H9 (cell line): ENCODE data around the gene GCK. TPM values are rescaled to one million over a fixed set of nuclear protein-coding genes. Genes with fewer than 3 reads are reported as not detected.

Experiments
- DNase-seq: peaks from one replicate; pipeline ENCODE4 v3.0.0-alpha.2; 2017
- H2AFZ ChIP-seq: one replicate; pipeline ENCODE4 v1.6.1; 2013; ENCODE audit warnings: mild to moderate bottlenecking, low read length, control low read depth, moderate library complexity
- H2AK5ac ChIP-seq: 2 replicates; pipeline ENCODE4 v1.6.1; 2013; ENCODE audit warnings: low read length, control low read depth, mixed read lengths; ENCODE audit not compliant: insufficient read length
- H2BK120ac ChIP-seq: one replicate; pipeline ENCODE4 v1.6.1; 2013; ENCODE audit warnings: low read depth, mild to moderate bottlenecking, low read length, control low read depth, inconsistent platforms; ENCODE audit not compliant: poor library complexity, severe bottlenecking
- H2BK12ac ChIP-seq: 2 replicates; pipeline ENCODE4 v1.6.1; 2013; ENCODE audit warnings: low read length, control low read depth, mixed read lengths, low read depth; ENCODE audit not compliant: insufficient read length
- H2BK15ac ChIP-seq: 2 replicates; pipeline ENCODE4 v1.6.1; 2013; ENCODE audit warnings: low read depth, low read length, control low read depth
- H2BK20ac ChIP-seq: one replicate; pipeline ENCODE4 v1.6.1; 2013; ENCODE audit warnings: low read depth, mild to moderate bottlenecking, low read length, control low read depth, inconsistent platforms; ENCODE audit not compliant: poor library complexity, severe bottlenecking
- H2BK5ac ChIP-seq: 2 replicates; pipeline ENCODE4 v1.6.1; 2013; ENCODE audit warnings: low read length, control low read depth, mixed read lengths; ENCODE audit not compliant: insufficient read length
- H3K14ac ChIP-seq: 2 replicates; pipeline ENCODE4 v1.6.1; 2013; ENCODE audit warnings: low read length, control low read depth; ENCODE audit not compliant: insufficient read depth
- H3K18ac ChIP-seq: 2 replicates; pipeline ENCODE4 v1.6.1; 2013; ENCODE audit warnings: low read depth, mild to moderate bottlenecking, mixed read lengths, low read length, control low read depth; ENCODE audit not compliant: insufficient read length
- H3K23ac ChIP-seq: 2 replicates; pipeline ENCODE4 v1.6.1; 2013; ENCODE audit warnings: low read length, control low read depth, mixed read lengths, low read depth; ENCODE audit not compliant: insufficient read length
- H3K23me2 ChIP-seq: 2 replicates; pipeline ENCODE4 v1.6.1; 2013; ENCODE audit warnings: low read depth, mild to moderate bottlenecking, mixed read lengths, low read length, control low read depth; ENCODE audit not compliant: insufficient read length, poor library complexity, severe bottlenecking
- H3K27ac ChIP-seq: 2 replicates; pipeline ENCODE4 v1.5.1; 2013; ENCODE audit warnings: low read length, control low read depth, mixed read lengths, low read depth; ENCODE audit not compliant: insufficient read length
- H3K27me3 ChIP-seq: 2 replicates; pipeline ENCODE4 v1.6.1; 2013; ENCODE audit warnings: low read length, control low read depth, inconsistent platforms; ENCODE audit not compliant: insufficient read depth
- H3K4ac ChIP-seq: 2 replicates; pipeline ENCODE4 v1.6.1; 2013; ENCODE audit warnings: low read depth, mild to moderate bottlenecking, control low read depth, inconsistent platforms, low read length, moderate library complexity
- H3K4me1 ChIP-seq: 2 replicates; pipeline ENCODE4 v1.6.1; 2013; ENCODE audit warnings: low read length, control low read depth, inconsistent platforms; ENCODE audit not compliant: insufficient read depth
- H3K4me2 ChIP-seq: 2 replicates; pipeline ENCODE4 v1.6.1; 2013; ENCODE audit warnings: low read length, control low read depth, mixed read lengths; ENCODE audit not compliant: insufficient read length, insufficient read depth
- H3K56ac ChIP-seq: 2 replicates; pipeline ENCODE4 v1.6.1; 2013; ENCODE audit warnings: low read depth, mild to moderate bottlenecking, mixed read lengths, low read length, control low read depth; ENCODE audit not compliant: insufficient read length
- H3K79me1 ChIP-seq: 2 replicates; pipeline ENCODE4 v1.6.1; 2013; ENCODE audit warnings: low read depth, mild to moderate bottlenecking, moderate library complexity, low read length, control low read depth, inconsistent platforms; ENCODE audit not compliant: insufficient read depth, poor library complexity, severe bottlenecking
- H3K79me2 ChIP-seq: 2 replicates; pipeline ENCODE4 v1.6.1; 2013; ENCODE audit warnings: low read length, control low read depth, inconsistent platforms; ENCODE audit not compliant: insufficient read depth
- H3K9ac ChIP-seq: 2 replicates; pipeline ENCODE4 v1.6.1; 2013; ENCODE audit warnings: low read length, control low read depth, mixed read lengths; ENCODE audit not compliant: insufficient read length; ENCODE audit errors: extremely low read depth
- H3K9me3 ChIP-seq: one replicate; pipeline ENCODE4 v1.6.1; 2013; ENCODE audit warnings: low read depth, low read length, inconsistent platforms; ENCODE audit not compliant: control insufficient read depth
- H3T11ph ChIP-seq: one replicate; pipeline ENCODE4 v1.6.1; 2013; ENCODE audit warnings: mild to moderate bottlenecking, low read length, control low read depth, inconsistent platforms
- H4K20me1 ChIP-seq: one replicate; pipeline ENCODE4 v1.6.1; 2013; ENCODE audit not compliant: control insufficient read depth, insufficient read length, insufficient read depth
- H4K5ac ChIP-seq: 2 replicates; pipeline ENCODE4 v1.6.1; 2013; ENCODE audit warnings: low read depth, mild to moderate bottlenecking, mixed read lengths, low read length, control low read depth; ENCODE audit not compliant: insufficient read length
- H4K8ac ChIP-seq: replicated peaks from 2 replicates; pipeline ENCODE4 v1.6.1; 2013; ENCODE audit warnings: low read length, control low read depth, mixed read lengths, low read depth; ENCODE audit not compliant: insufficient read length
- H4K91ac ChIP-seq: 2 replicates; pipeline ENCODE4 v1.6.1; 2013; ENCODE audit warnings: low read depth, mild to moderate bottlenecking, moderate library complexity, mixed read lengths, low read length, control low read depth; ENCODE audit not compliant: insufficient read length
- H3K27ac Mint-ChIP-seq, 3 experiments: 2 replicates in 2 of 3; 3 replicates in 1 of 3; pipeline ENCODE4 v1.8.0; 2020 to 2021; ENCODE audit warnings: mixed read lengths in 3 of 3, mild to moderate bottlenecking in 1 of 3, moderate library complexity in 1 of 3
- H3K27me3 Mint-ChIP-seq: 2 replicates; pipeline ENCODE4 v1.8.0; 2021; ENCODE audit warnings: low read depth, mild to moderate bottlenecking, moderate library complexity, mixed read lengths
- H3K36me3 Mint-ChIP-seq, 3 experiments: 2 replicates in 2 of 3; 3 replicates in 1 of 3; pipeline ENCODE4 v1.8.0; 2020 to 2021; ENCODE audit warnings: low read depth in 3 of 3, mixed read lengths in 3 of 3; ENCODE audit not compliant: insufficient read depth in 1 of 3
- H3K4me1 Mint-ChIP-seq, 2 experiments: 2 replicates each; pipeline ENCODE4 v1.8.0; 2020; ENCODE audit warnings: mixed read lengths in 2 of 2
- H3K4me3 Mint-ChIP-seq, 2 experiments: 2 replicates in 1 of 2; 3 replicates in 1 of 2; pipeline ENCODE4 v1.8.0; 2020 to 2021; ENCODE audit warnings: mild to moderate bottlenecking in 2 of 2, mixed read lengths in 2 of 2, moderate library complexity in 1 of 2
- H3K9me3 Mint-ChIP-seq, 2 experiments: 2 replicates in 1 of 2; 3 replicates in 1 of 2; pipeline ENCODE4 v1.8.0; 2020; ENCODE audit warnings: mild to moderate bottlenecking in 2 of 2, mixed read lengths in 2 of 2, moderate library complexity in 1 of 2
- CTCF ChIP-seq: fragments of 200-600 bp; sonication (generic); conservative IDR thresholded peaks from 3 replicates; pipeline ENCODE4 v1.8.0; 2021; ENCODE audit warnings: antibody characterized with exemption, mild to moderate bottlenecking
- WGBS: extraction: QIAGEN DNeasy Blood & Tissue Kit; methylation state at CpG from one replicate; pipeline ENCODE4 v1.1.7; 2013; ENCODE audit warnings: missing lambda C conversion rate, low lambda C conversion rate, mixed read lengths; ENCODE audit not compliant: insufficient read length; ENCODE audit errors: extremely low coverage; 5-methylcytosine and 5-hydroxymethylcytosine counted together
- total RNA-seq: library from RNA; stranded (reverse); gene quantifications from 2 replicates; pipeline ENCODE4 v1.2.1, GENCODE V29; 2021

The GCK gene
- total RNA-seq, 1 experiment from 2014 or later = 0.98 TPM

- no peak for DNase-seq
- Histone ChIP-seq H2BK12ac (no peak overlapping the region), H3K4ac (no peak overlapping the region), H3K79me2 (no peaks in the 10 kb centered on the region), H2BK20ac (no peak overlapping the region), H4K8ac (no peak overlapping the region), H3K79me1 (no peaks in the 10 kb centered on the region), H3K18ac (no peak overlapping the region), H3K27ac (no peak overlapping the region), H3K9me3 (peaks cover 7% of the 10 kb centered on the region), H4K91ac (no peak overlapping the region), H3K56ac (no peak overlapping the region), H4K20me1 (no peaks in the 10 kb centered on the region), H3K4me1 (no peaks in the 10 kb centered on the region), H2BK5ac (no peak overlapping the region), H4K5ac (no peak overlapping the region), H3K23ac (no peak overlapping the region), H3K23me2 (no peaks in the 10 kb centered on the region), H3K14ac (no peak overlapping the region), H2BK120ac (no peak overlapping the region), H2AFZ (no peak overlapping the region), H3K4me2 (no peak overlapping the region), H3K27me3 (0 out of 2 replicates have a peak, but pooled peaks cover 2% of the 10 kb centered on the region), H2BK15ac (no peak overlapping the region), H3T11ph (no peak overlapping the region), H2AK5ac (no peak overlapping the region), H3K9ac (no peak overlapping the region)
- H3K9me3 Mint-ChIP-seq = peaks cover 11 to 12% of the 10 kb centered on the region in 2 experiments; a peak in 4 of 5 replicates
- H3K27ac Mint-ChIP-seq = no peak overlapping the region; a peak in 1 of 7 replicates
- no CpG with 5 or more reads among the region's 5 CpGs for WGBS
- H3K36me3 Mint-ChIP-seq = peaks cover 0 to 7% (median 2%) of the 10 kb centered on the region in 3 experiments; a peak in 2 of 7 replicates
- peaks cover 14% of the 10 kb centered on the region for H3K27me3 Mint-ChIP-seq
- peaks cover 20 to 24% of the 10 kb centered on the region in 2 experiments for H3K4me1 Mint-ChIP-seq
- TF ChIP-seq CTCF = no peak
- H3K4me3 Mint-ChIP-seq = no peak overlapping the region
Observed at GRCh38 chr7:44186736-44187135, 2.5 kb downstream of the GCK start.
